RWPE1 (cell line): Measurements from ENCODE around the gene TRAPPC2.

ENCODE experiments used
- CTCF ChIA-PET: fragments of 350-600 bp; sonication (Branson Sonifier 250); formaldehyde crosslinking; extraction: SDS; loops from one replicate; lab custom pipeline; 2021; lab: Yijun Ruan, JAX
- POLR2A ChIA-PET: fragments of 400-600 bp; formaldehyde crosslinking; extraction: SDS; loops from one replicate; lab custom pipeline; 2020; ENCODE audit warnings: antibody characterized with exemption; ENCODE audit not compliant: low non-redundant PET; lab: Yijun Ruan, JAX
- DNase-seq: peaks from one replicate; pipeline ENCODE4 v3.0.0; 2012; ENCODE audit warnings: low spot score
- H3K27ac ChIP-seq: fragments of 450-650 bp; 2 replicates; pipeline ENCODE4 v1.5.1; 2017
- CTCF ChIP-seq: fragments of 450-650 bp; conservative IDR thresholded peaks from 2 replicates; pipeline ENCODE4 v1.5.1; 2017; ENCODE audit warnings: low read depth, mild to moderate bottlenecking

TRAPPC2 gene

GRCh38 chrX:13669246-13669737 is 65.1 kb downstream of the TRAPPC2 start:
- ChIA-PET CTCF (no interaction called here), POLR2A (no interaction called here)
- DNase-seq = peak; percentile 69
- peak overlapping the region; percentile 72 for H3K27ac ChIP-seq
- no peak for TF ChIP-seq CTCF

GRCh38 chrX:13667919-13668318 is 66.5 kb downstream of the TRAPPC2 start:
- ChIA-PET CTCF (no interaction called here), POLR2A (no interaction called here)
- H3K27ac ChIP-seq = no peak overlapping the region
- TF ChIP-seq CTCF = no peak
- DNase-seq = no peak

GRCh38 chrX:13666836-13667235 is 67.6 kb downstream of the TRAPPC2 start:
- TF ChIP-seq CTCF = no peak
- CTCF ChIA-PET = no interaction called here
- H3K27ac ChIP-seq = no peak overlapping the region
- no peak for DNase-seq
- POLR2A ChIA-PET = interaction anchor here (0.6 kb wide), 1 partner anchor 875 kb away, joined by 3 read pairs; the partner anchor contains the start of gene PRPS2

GRCh38 chrX:13664020-13664419 is 70.4 kb downstream of the TRAPPC2 start:
- ChIA-PET POLR2A (no interaction called here), CTCF (no interaction called here)
- DNase-seq = no peak
- no peak overlapping the region for H3K27ac ChIP-seq
- TF ChIP-seq CTCF = no peak

- CTCF ChIA-PET = no interaction called here
- POLR2A ChIA-PET = no interaction called here
- TF ChIP-seq CTCF = no peak
- DNase-seq = no peak
- H3K27ac ChIP-seq = no peak overlapping the region
Measured at GRCh38 chrX:13662355-13662791, 72.0 kb downstream of the TRAPPC2 start.
